Superior temporal gyrus (tissue), 1 donor: ENCODE data around the gene FAT2.

Experiments used
- DNase-seq: peaks from one replicate; pipeline ENCODE4 v3.0.0-alpha.2; 2016; ENCODE audit errors: extremely low spot score

Gene FAT2

GRCh38 chr5:151591144-151591819 is at the start of gene FAT2:
Gene FAT2, minus strand, starts transcription at chr5:151591331. Its CDS starts 22,400 bp downstream, at chr5:151568931.
- no peak for DNase-seq

GRCh38 chr5:151638619-151639018 is 47.5 kb upstream of the FAT2 start:
- no peak for DNase-seq

GRCh38 chr5:151637676-151638075 is 46.5 kb upstream of the FAT2 start:
- DNase-seq: no peak

- DNase-seq: no peak
Observed at GRCh38 chr5:151633892-151634291, 42.8 kb upstream of the FAT2 start.

GRCh38 chr5:151632941-151633340 is 41.8 kb upstream of the FAT2 start:
- DNase-seq: no peak

- no peak for DNase-seq
Observed at GRCh38 chr5:151632524-151632923, 41.4 kb upstream of the FAT2 start.

GRCh38 chr5:151631941-151632340 is 40.8 kb upstream of the FAT2 start:
- no peak for DNase-seq

GRCh38 chr5:151630088-151630487 is 39.0 kb upstream of the FAT2 start:
- DNase-seq: no peak

GRCh38 chr5:151628112-151628823 is 37.1 kb upstream of the FAT2 start:
- no peak for DNase-seq

GRCh38 chr5:151627650-151628049 is 36.5 kb upstream of the FAT2 start:
- no peak for DNase-seq

GRCh38 chr5:151625285-151625684 is 34.2 kb upstream of the FAT2 start:
- DNase-seq: no peak

- DNase-seq: no peak
Observed at GRCh38 chr5:151624476-151624875, 33.3 kb upstream of the FAT2 start.

GRCh38 chr5:151622367-151623088 is 31.4 kb upstream of the FAT2 start:
- DNase-seq: no peak

GRCh38 chr5:151620461-151620840 is 29.3 kb upstream of the FAT2 start:
- DNase-seq: no peak

GRCh38 chr5:151619812-151620460 is 28.8 kb upstream of the FAT2 start:
- no peak for DNase-seq

GRCh38 chr5:151618907-151619306 is 27.8 kb upstream of the FAT2 start:
- DNase-seq: no peak

- no peak for DNase-seq
Observed at GRCh38 chr5:151617841-151618710, 26.9 kb upstream of the FAT2 start.

- no peak for DNase-seq
Observed at GRCh38 chr5:151617383-151617840, 26.3 kb upstream of the FAT2 start.

- DNase-seq: no peak
Observed at GRCh38 chr5:151615431-151615830, 24.3 kb upstream of the FAT2 start.

- DNase-seq: no peak
Observed at GRCh38 chr5:151614565-151614964, 23.4 kb upstream of the FAT2 start.
